Heart right ventricle (tissue), 16 donors: Measurements from ENCODE around the gene ATF3. TPM values are rescaled to one million over a fixed set of nuclear protein-coding genes. Genes with fewer than 3 reads are reported as not detected.
"Not testable (repeated sequence)": the region's sequence is repeated elsewhere in the genome, so short reads cannot be mapped to it uniquely, and the experiment has no call there.

Source experiments
- ATAC-seq, 8 donors: fragments of 200-7000 bp; cut with Tn5 transposase; one replicate each; pipeline ENCODE4 v1.9.1; 2020; ENCODE audit warnings: mild to moderate bottlenecking in 8 of 8, moderate library complexity in 8 of 8, moderate number of reproducible peaks in 1 of 8
- DNase-seq, 2 donors: peaks; one replicate each; pipeline ENCODE4 v3.0.0-alpha.2; 2020
- H3K27ac ChIP-seq, 10 donors: fragments of 200-600 bp; sonication (generic) in 2 of 10; one replicate each; pipeline versions ENCODE4 v1.5.0 to v1.8.0; 2020 to 2022; ENCODE audit warnings: mild to moderate bottlenecking in 3 of 10
- H3K27me3 ChIP-seq, 7 donors: fragments of 200-600 bp; one replicate each; pipeline ENCODE4 v1.8.0; 2021 to 2022; ENCODE audit warnings: mild to moderate bottlenecking in 2 of 7
- H3K36me3 ChIP-seq, 9 donors: fragments of 200-600 bp; sonication (generic) in 1 of 9; one replicate each; pipeline versions ENCODE4 v1.5.0 to v1.8.0; 2020 to 2022; ENCODE audit warnings: mild to moderate bottlenecking in 2 of 9
- H3K4me1 ChIP-seq, 9 donors: fragments of 200-600 bp; sonication (generic) in 1 of 9; one replicate each; pipeline versions ENCODE4 v1.5.0 to v1.8.0; 2020 to 2022; ENCODE audit warnings: mild to moderate bottlenecking in 4 of 9
- H3K4me3 ChIP-seq, 10 donors: fragments of 200-600 bp; sonication (generic) in 2 of 10; one replicate each; pipeline versions ENCODE4 v1.5.0 to v1.8.0; 2020 to 2022; ENCODE audit warnings: mild to moderate bottlenecking in 7 of 10, moderate library complexity in 2 of 10
- H3K9me3 ChIP-seq, 11 donors: fragments of 200-600 bp in 10 of 11; sonication (generic) in 2 of 11; one replicate each; pipeline versions ENCODE4 v1.5.0 to v1.8.0; 2013 to 2022; ENCODE audit warnings: mild to moderate bottlenecking in 2 of 11, control low read depth in 1 of 11, moderate library complexity in 1 of 11
- CTCF ChIP-seq, 9 donors: fragments of 200-600 bp; sonication (generic) in 2 of 9; IDR thresholded peaks; one replicate each; pipeline versions ENCODE4 v1.5.0 to v1.8.0; 2021 to 2022; ENCODE audit warnings: antibody characterized with exemption in 9 of 9, mild to moderate bottlenecking in 5 of 9, moderate library complexity in 1 of 9
- WGBS, 2 donors: extraction: QIAGEN DNeasy Blood & Tissue Kit; methylation state at CpG; one replicate each; pipeline ENCODE4 v1.1.7; 2013; ENCODE audit warnings: inconsistent platforms in 1 of 2; 5-methylcytosine and 5-hydroxymethylcytosine counted together
- intact Hi-C, 10 donors: fragments of 100-400 bp; cut with DNase I; formaldehyde crosslinking; loops; one replicate each; pipeline versions ENCODE4 v1.11.1 to v1.14.2; 2022
- polyA plus RNA-seq, 2 donors: library from polyadenylated mRNA; stranded (reverse); fragments of 200-250 nt; gene quantifications; one replicate each; pipeline ENCODE4 v1.2.3, GENCODE V29; 2013
- total RNA-seq, 10 donors: library from RNA; stranded (reverse); fragmentation: NEBNext Ultra II Directional in 3 of 10; extraction: Animal tissue kit (Norgen Biotek cat#: 25700) in 3 of 10; gene quantifications; one replicate each; pipeline versions ENCODE4 v1.2.1 to v1.2.4, GENCODE V29; 2021 to 2023
- donor health status: Arrhythmogenic right ventricular cardiomyopathy.
- donor health status: ischemic (EF 13 %, LVEDD 7.1; RV severe dilation, severe dysfunction).
- donor health status: healthy with polysubstance abuse.
- donor health status: DM: no; HTN: yes; CAD: no.
- donor health status: DM: no; HTN: no; CAD: no.
- donor health status: ischemic (EF 25% LVEDD 6.9; RV normal size, moderate dysfunction).
- donor health status: ischemic (EF 25% LVEDD 5.7; RV mildly dilated, moderate dysfunction).
- donor health status: healthy.
- donor health status: DM: yes; HTN: yes; CAD: no.
- donor health status: Ischemic cardiomyopathy.
- donor health status: ischemic (EF 35%, LVEDD 5.7; RV mildly dilated, moderate dysfunction).
- donor health status: nonischemic (EF 11% LVEDD 7.7; RV severe dilation, severe dysfunction).
- donor health status: DM: yes; HTN: yes; CAD: no.
- donor health status: PGD.
- donor health status: ischemic (EF 29% LVEDD 5.4; RV normal size, mild dysfunction).
- donor health status: nonischemic (EF 23%, LVEDD 6.1; RV moderate dilation, normal function).

Gene ATF3
- total and polyA plus RNA-seq, 12 donors: 8.4 to 684 (median 25.9) TPM

GRCh38 chr1:212652609-212653008 is 44.0 kb downstream of the ATF3 start:
- intact Hi-C loops: loop anchor here in 2 of 10 donors (10.0 kb wide), 2 partner anchors 62 to 332 kb away; no protein-coding TSS in a partner anchor
- no peak for TF ChIP-seq CTCF (IDR thresholded peaks at IDR 0.05)

GRCh38 chr1:212655668-212656440 is 47.3 kb downstream of the ATF3 start:
- Histone ChIP-seq H3K36me3 (no peaks in the 10 kb centered on the region), H3K27ac (no peak overlapping the region), H3K4me3 (no peak overlapping the region), H3K27me3 (no peaks in the 10 kb centered on the region), H3K4me1 (peaks cover 0 to 5% (median 0%) of the 10 kb centered on the region in 9 donors), H3K9me3 (no peaks in the 10 kb centered on the region)
- WGBS, 2 donors: 77 to 78% methylated on average over 6 of the region's 6 CpGs
- TF ChIP-seq CTCF (IDR thresholded peaks at IDR 0.05): no peak
- no peak for DNase-seq
- intact Hi-C loops: loop anchor here in 2 of 10 donors (10.0 kb wide), 2 partner anchors 59 to 329 kb away; no protein-coding TSS in a partner anchor
- peak in 1 of 8 donors; percentile 27 for ATAC-seq

More at GRCh38 chr1:212652609-212653008, 44.0 kb downstream of the ATF3 start:
- Histone ChIP-seq H3K4me3 (no peak overlapping the region), H3K27me3 (no peaks in the 10 kb centered on the region), H3K27ac (no peak overlapping the region), H3K9me3 (no peaks in the 10 kb centered on the region), H3K4me1 (peaks cover 0 to 11% (median 0%) of the 10 kb centered on the region in 9 donors), H3K36me3 (no peaks in the 10 kb centered on the region)
- WGBS, 2 donors: 95% methylated on average over 1 of the region's 1 CpG
- DNase-seq (no peak), ATAC-seq (no peak)

DNA sequence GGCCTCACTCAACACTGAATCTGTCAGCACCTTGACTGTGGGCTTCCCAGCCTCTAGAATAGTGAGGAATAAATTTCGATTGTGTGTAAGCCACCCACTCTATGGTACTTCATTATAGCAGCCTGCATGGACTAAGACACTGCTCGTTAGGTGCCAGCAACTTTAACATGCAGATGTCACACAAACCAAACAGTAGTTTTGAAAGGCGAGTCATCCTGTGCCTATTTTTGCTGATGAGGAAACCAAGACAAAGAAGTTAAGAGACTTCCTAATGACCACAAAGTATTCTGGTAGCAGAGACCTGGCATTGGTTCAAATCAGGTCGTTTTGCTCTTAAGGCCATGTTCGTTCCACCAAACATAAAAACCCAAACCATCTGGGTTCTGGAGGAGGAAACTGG is 48.2 kb downstream of the ATF3 start:
- no peak for TF ChIP-seq CTCF (IDR thresholded peaks at IDR 0.05)
- Histone ChIP-seq H3K36me3 (no peaks in the 10 kb centered on the region), H3K27ac (no peak overlapping the region), H3K4me1 (no peaks in the 10 kb centered on the region), H3K4me3 (no peak overlapping the region), H3K9me3 (no peaks in the 10 kb centered on the region), H3K27me3 (no peaks in the 10 kb centered on the region)
- WGBS, 2 donors: 75 to 81% methylated on average over 5 of the region's 5 CpGs
- DNase-seq (no peak), ATAC-seq (no peak)
- intact Hi-C loops: loop anchor here in 2 of 10 donors (10.0 kb wide), 2 partner anchors 58 to 328 kb away; no protein-coding TSS in a partner anchor

DNA sequence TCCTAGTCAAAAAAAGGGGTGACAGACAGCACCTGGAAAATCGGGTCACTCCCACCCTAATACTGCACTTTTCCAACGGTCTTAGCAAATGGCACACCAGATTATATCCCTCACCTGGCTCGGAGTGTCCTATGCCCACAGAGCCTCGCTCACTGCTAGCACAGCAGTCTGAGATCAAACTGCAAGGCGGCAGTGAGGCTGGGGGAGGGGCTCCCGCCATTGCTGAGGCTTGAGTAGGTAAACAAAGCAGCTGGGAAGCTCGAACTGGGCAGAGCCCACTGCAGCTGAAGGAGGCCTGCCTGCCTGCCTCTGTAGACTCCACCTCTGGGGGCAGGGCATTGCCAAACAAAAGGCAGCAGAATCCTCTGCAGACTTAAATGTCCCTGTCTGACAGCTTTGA is 49.7 kb downstream of the ATF3 start:
- not testable (repeated sequence) for DNase-seq, H3K4me3 ChIP-seq, H3K27me3 ChIP-seq, H3K27ac ChIP-seq, H3K9me3 ChIP-seq, ATAC-seq, H3K36me3 ChIP-seq, H3K4me1 ChIP-seq
- intact Hi-C loops: loop anchor here in 2 of 10 donors (10.0 kb wide), 2 partner anchors 57 to 327 kb away; no protein-coding TSS in a partner anchor
- WGBS, 2 donors: 71 to 75% methylated on average over 7 of the region's 7 CpGs
